GM19397 (cell line): Measurements from ENCODE around the gene PBX1.

Experiments
- ATAC-seq: cut with Tn5 transposase; IDR thresholded peaks from one replicate; pipeline ENCODE4 v1.9.1; 2021; ENCODE audit warnings: mild to moderate bottlenecking, moderate library complexity; ENCODE audit not compliant: unreplicated experiment

Gene PBX1

GRCh38 chr1:164611754-164612642 lies 53.0 kb downstream of the PBX1 start:
- no peak for ATAC-seq

DNA sequence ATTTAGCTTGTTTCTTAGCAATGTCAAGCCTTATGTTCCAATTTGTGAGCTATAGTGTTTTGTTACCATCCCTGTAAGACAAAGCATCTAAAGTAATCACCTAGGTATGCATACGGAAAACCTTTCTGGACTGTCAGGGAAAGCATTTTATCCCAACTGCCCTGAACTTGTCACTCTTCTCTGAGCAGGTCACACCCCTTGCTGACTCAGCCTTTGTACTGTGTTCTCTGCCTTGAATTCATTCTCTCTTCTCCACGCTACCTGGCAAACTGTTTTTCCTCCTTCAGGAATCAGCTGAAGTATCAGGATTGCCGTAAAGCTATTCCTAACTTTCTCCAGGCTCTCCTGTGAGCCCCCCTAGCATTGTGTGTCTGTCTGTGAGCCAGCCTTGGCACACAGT lies 54.2 kb downstream of the PBX1 start:
- no peak for ATAC-seq

DNA sequence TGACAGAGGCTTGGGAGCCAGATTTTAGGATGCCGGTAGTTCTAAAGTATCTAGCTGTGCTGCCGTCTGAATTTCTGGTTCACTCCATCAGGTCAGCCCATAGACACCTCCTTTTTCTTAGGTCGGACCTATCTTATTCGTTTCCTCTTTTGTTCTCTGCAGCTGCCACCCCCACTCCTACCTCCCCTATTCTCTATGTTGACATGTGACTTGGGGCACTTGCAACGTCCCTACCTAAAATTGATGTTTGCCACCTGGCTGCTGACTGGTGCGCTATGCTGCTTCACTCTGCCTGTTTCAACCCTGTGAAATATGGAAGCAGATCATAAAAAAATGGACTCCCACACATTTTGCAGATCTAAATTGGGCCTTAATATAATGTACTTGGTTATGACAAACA lies 55.3 kb downstream of the PBX1 start:
- no peak for ATAC-seq

DNA sequence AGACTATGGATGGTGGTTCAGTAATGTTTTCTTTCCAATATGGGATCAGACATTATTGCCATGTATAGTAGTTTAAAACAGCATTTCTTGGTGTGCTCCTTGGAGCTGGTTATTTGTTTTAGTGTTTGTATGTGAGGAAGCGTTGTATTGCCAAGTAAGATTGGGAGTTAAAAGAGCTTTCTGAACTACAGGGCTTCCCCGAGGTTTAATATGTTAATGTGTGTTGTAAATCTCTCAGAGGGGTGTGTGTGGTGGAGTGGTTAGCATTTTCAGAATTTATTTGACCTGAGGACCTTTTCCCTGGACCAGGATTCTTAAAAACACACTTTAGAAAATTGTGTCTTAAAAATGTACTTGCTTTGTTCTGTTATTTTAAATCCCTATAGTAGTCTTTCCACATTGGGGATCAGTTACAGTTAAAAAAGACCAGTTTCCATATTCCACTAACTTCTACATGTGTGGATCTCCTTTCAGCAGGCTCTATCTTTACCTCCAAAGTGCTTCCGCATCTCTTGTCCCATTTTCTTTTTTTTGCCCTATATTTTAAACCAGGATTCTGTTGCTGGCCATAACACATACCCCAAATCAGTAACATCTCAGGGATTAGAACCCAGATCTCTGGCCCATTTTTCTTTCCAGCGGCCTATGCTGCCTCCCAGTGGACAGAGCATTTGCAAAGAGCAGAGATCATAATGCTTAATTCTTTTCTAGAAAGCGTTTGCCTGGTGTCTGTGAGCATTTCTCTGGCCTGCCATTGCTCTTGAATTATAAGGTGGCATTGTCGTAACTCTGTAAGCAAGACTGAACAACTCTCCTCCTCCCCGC lies 58.6 kb downstream of the PBX1 start:
- no peak for ATAC-seq

DNA sequence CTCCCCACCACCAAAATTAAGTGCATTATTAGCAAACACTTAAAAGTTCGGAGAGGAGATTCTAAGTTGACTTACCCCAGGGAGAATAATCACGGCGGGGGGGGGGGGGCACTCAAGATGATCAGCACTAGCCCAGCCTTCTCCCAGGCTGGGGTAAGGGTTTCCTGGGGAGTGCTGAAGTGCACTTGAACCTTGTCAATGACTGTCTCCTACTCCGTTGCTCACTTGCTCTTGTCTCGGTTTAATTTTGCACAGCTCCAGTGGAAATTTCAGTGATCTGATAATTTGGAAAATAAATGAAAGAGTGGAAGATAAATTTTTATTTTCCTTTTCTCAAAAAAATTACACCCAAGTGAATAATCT lies 59.2 kb downstream of the PBX1 start:
- ATAC-seq: no peak

DNA sequence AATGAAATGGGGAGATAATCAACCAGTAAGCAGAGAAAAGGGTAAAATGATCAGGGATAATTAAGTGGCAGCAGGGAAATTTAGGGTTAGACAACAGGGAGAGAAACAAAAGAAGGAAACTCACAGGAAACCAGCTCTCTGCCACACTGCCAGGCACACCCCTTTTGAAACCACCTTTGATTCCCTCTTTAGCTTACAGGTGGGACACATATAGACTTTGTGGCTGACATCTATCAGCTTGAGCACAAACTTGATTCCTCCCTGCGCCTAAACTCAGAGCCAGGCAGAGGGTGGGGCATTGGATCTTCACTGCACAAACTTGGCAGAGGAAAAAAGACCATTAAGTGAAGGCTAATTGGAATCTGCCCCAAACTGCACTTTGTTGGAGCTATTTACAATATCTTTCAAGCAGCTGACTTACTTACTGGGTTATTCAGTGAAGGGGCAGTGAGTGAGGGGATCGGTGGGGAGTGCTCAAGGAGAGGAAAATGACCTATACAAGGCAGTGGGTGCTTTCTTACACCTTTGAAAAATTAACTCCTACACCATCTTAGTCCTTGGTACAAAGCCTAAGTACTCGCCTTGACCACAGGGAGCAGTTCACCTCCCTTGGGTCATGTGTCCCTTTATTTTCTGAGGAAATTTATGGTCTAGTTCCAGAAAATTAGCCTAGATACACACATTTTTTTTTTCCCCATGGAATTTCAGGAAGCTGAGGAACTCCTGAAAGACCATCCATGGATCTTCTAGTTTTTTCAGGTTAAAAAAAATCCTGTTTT lies 60.2 kb downstream of the PBX1 start:
- ATAC-seq: no peak

GRCh38 chr1:164622068-164622845 lies 63.3 kb downstream of the PBX1 start:
- no peak for ATAC-seq

- ATAC-seq: no peak
Measured at GRCh38 chr1:164623805-164624204, 64.8 kb downstream of the PBX1 start.

- ATAC-seq: no peak
Measured at GRCh38 chr1:164624400-164624799, 65.4 kb downstream of the PBX1 start.

GRCh38 chr1:164625004-164625617 lies 66.1 kb downstream of the PBX1 start:
- ATAC-seq: no peak

- ATAC-seq: no peak
Measured at GRCh38 chr1:164628772-164629171, 69.8 kb downstream of the PBX1 start.

GRCh38 chr1:164629971-164630370 lies 71.0 kb downstream of the PBX1 start:
- no peak for ATAC-seq

DNA sequence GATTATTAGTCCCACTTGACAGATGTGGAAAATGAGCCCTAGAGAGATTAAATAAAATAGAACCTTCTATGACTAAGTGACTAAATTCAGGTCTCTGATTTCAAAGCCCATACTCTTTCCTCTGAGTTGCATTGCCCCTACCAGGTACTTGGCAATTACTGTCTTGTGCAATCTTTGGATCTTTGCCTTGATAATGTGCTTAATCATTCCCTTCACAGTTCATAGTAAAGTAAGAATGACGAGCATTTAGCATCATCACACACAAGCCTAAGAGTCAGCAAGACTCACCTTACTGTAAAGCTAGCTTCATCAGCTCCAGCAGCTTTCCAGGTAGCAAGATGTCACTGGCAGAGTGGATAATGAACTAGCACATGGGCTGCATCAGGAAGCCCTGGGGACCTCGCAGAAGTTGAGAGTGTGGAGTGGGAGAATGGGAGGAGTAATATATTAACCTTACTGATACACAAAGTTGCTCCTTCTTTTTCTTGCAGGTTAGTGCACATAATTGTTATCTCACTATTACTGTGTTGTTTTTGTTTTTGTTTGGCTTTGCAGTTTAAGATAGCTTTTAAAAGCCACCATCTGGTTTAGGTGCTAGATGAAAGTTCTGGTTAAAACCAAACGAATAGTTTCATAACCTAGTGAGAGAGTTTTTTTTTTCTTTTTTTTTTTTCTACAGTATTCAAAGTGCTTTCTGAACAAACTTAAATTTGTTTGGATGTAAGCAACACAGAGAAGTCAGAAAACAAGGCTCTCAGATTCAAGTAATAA lies 71.8 kb downstream of the PBX1 start:
- ATAC-seq: no peak

DNA sequence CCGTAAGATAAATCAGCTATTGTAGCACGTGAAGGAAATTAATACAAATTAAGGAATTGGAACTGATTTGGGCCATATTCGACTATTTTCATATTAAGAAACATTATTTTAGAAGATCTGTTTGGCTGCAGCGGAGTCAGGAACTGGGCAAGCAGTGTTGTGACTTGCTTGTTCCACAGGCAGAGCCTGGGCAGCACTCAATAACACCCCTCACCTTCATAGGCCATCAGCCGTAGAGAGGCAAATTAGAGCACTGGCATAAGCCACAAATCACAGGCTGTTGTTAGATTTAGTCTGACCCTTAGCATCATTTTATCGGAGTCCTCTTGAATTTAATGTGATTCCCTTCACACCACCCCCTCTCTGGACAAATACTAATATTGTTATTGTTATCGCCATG lies 72.8 kb downstream of the PBX1 start:
- ATAC-seq: no peak

DNA sequence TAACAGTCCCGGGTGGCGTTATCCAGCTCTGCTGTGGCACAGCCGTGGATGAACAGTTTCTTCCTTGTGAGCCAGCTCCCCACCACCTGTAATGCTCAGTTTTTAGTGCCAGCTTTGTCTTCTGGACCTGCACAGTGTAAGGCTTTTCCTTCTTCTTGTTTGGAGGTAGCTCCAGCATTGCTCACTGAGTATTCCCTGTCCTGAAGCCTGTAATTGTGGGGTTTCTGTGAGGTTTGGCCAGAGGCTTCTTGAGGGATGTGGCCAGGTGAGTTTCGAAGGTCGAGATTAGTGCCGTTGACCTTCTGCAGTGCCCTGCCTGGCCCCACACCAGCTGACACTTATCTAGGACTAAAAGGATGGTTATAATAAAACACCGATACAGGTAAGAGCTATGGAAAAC lies 75.0 kb downstream of the PBX1 start:
- no peak for ATAC-seq

GRCh38 chr1:164635059-164635802 lies 76.2 kb downstream of the PBX1 start:
- no peak for ATAC-seq

DNA sequence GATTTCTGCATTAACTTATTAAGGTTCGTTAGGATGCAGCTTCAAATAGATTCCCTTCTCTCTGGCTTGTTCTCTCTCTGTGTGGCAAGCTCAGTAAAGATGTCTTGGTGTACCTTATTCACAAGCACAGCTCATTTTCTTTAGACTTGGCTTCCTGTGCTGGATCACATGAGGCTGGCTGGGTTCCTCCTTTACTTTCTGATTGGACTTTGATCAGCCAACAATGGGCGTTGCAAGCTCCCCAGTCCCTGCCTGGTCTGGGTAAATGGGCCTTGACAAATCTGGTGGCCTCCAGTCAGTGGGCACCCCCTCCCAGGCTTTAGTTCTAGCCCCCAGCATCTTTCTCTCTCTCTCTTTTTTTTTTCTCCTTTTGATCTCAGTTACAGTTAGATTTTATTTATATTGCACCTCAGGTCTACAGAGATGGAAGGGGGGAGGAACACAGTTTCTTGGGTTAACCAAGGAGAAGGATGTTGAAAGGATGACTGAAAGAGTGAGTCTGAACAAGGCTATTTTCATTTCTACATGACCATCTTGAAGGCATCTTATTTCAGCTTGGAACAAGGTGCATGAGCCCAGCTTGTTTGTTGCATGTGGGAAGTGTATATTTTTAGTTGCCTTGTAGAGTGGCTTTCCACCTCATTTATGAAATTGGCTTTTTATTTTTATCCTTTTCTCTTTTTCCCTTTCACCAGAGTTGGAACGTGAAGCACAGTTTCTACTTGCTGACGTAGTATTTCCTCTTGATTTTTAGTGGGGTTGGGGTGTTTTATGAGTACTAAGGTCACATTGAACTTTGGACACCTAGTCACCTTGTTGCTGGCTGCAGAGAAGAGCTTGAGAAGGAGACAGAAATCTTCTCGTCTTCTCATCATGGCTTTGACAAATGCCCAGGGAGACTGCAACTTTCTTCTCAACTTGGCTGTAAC lies 77.1 kb downstream of the PBX1 start:
- ATAC-seq: no peak

DNA sequence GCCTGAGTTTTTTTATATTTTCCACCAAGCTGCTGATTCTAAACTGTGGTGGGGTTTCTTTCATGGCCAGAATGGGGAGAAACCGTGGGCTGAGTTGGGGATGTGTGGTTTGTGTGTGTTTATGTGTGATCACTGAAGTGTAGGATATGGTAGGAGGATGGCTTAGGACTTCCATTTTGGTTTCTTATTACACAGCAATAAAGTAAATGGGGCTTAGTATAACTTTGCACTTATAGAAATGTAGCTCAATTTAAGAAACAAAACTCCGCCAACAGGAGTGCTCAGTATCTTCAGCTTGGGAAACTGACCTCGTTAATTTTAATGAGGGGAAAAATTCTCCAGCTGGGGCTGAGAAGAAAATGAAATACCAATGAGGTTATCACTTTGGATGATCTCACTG lies 77.8 kb downstream of the PBX1 start:
- ATAC-seq: no peak
